Spleen (tissue), 11 donors: ENCODE measurements around the gene ATRIP. TPM values are rescaled to one million over a fixed set of nuclear protein-coding genes. Genes with fewer than 3 reads are reported as not detected.

Source experiments
- DNase-seq: peaks from one replicate; pipeline ENCODE4 v3.0.0-alpha.2; 2020
- H3K27ac ChIP-seq, 8 donors: fragments of 200-600 bp; sonication (generic) in 7 of 8; 1 replicate in 4 of 8; 2 replicates in 4 of 8; pipeline versions ENCODE4 v1.5.0 to v1.8.0; 2016 to 2021; ENCODE audit warnings: inconsistent platforms in 4 of 8, mild to moderate bottlenecking in 4 of 8, moderate library complexity in 1 of 8
- H3K27me3 ChIP-seq, 7 donors: fragments of 200-600 bp; sonication (generic) in 6 of 7; replicated peaks in 1 of 7; 1 replicate in 4 of 7; 2 replicates in 3 of 7; pipeline versions ENCODE4 v1.5.0 to v1.8.0; 2016 to 2021; ENCODE audit warnings: inconsistent platforms in 3 of 7, mild to moderate bottlenecking in 1 of 7
- H3K36me3 ChIP-seq, 6 donors: fragments of 200-600 bp; sonication (generic) in 5 of 6; 1 replicate in 4 of 6; 2 replicates in 2 of 6; pipeline versions ENCODE4 v1.5.0 to v1.8.0; 2016 to 2021; ENCODE audit warnings: inconsistent platforms in 2 of 6
- H3K4me1 ChIP-seq, 6 donors: fragments of 200-600 bp; sonication (generic) in 5 of 6; 1 replicate in 3 of 6; 2 replicates in 3 of 6; pipeline versions ENCODE4 v1.5.0 to v1.8.0; 2016 to 2021; ENCODE audit warnings: inconsistent platforms in 3 of 6
- H3K4me3 ChIP-seq, 8 donors: fragments of 200-600 bp; sonication (generic) in 7 of 8; 1 replicate in 4 of 8; 2 replicates in 4 of 8; pipeline versions ENCODE4 v1.5.0 to v1.8.0; 2016 to 2021; ENCODE audit warnings: inconsistent platforms in 4 of 8, mild to moderate bottlenecking in 4 of 8, moderate library complexity in 2 of 8
- H3K9me3 ChIP-seq, 8 donors: fragments of 200-600 bp; sonication (generic) in 7 of 8; 1 replicate in 4 of 8; 2 replicates in 4 of 8; pipeline versions ENCODE4 v1.5.0 to v1.8.0; 2016 to 2021; ENCODE audit warnings: inconsistent platforms in 4 of 8
- POLR2A ChIP-seq, 3 donors: fragments of 450-650 bp; IDR thresholded peaks; one replicate each; pipeline ENCODE4 v1.5.1; 2017; ENCODE audit warnings: antibody characterized with exemption in 3 of 3, mild to moderate bottlenecking in 1 of 3
- POLR2AphosphoS5 ChIP-seq, 3 donors: sonication (generic); formaldehyde crosslinking; IDR thresholded peaks; one replicate each; pipeline ENCODE4 v1.5.1; 2017; ENCODE audit warnings: antibody characterized with exemption in 3 of 3
- WGBS, 5 donors: extraction: QIAGEN DNeasy Blood & Tissue Kit in 3 of 5; methylation state at CpG; one replicate each; pipeline versions ENCODE4 v1.1.5 to v1.1.7; 2013 to 2018; 5-methylcytosine and 5-hydroxymethylcytosine counted together
- intact Hi-C: fragments of 100-400 bp; cut with DNase I; formaldehyde crosslinking; loops from one replicate; pipeline ENCODE4 v1.15.0; 2023; ENCODE audit warnings: low total_unique reads
- polyA plus RNA-seq, 3 donors: library from polyadenylated mRNA; stranded (reverse); fragments of 200-250 nt; gene quantifications; one replicate each; pipeline ENCODE4 v1.2.1, GENCODE V29; 2013
- total RNA-seq, 7 donors: library from RNA; depleted of rRNA in 3 of 7; stranded (reverse); fragments of >200 nt in 3 of 7; fragmentation: NEBNext Ultra II Directional in 4 of 7; extraction: Animal tissue kit (Norgen Biotek cat#: 25700) in 4 of 7; gene quantifications; one replicate each; pipeline versions ENCODE4 v1.1.0 to v1.2.1, GENCODE V29; 2016 to 2021
- TF ChIP-seq, protein P1 (sequence below), 11 experiments: fragments of 200-600 bp in 7 of 11; fragments of 450-650 bp in 4 of 11; sonication (generic) in 4 of 11; IDR thresholded peaks in 8 of 11; conservative IDR thresholded peaks in 3 of 11; 1 replicate in 7 of 11; 2 replicates in 4 of 11; pipeline versions ENCODE4 v1.4.0 to v1.8.0; 2016 to 2021; ENCODE audit warnings: antibody characterized with exemption in 11 of 11, inconsistent platforms in 4 of 11, mild to moderate bottlenecking in 1 of 11
- donor health status: healthy with polysubstance abuse.
- donor health status: DM: no; HTN: no; CAD: no; lungs with moderate emphysema.
- donor health status: DM: no; HTN: no; CAD: no.
- donor health status: Bipolar disorder and iron deficiency.
- donor health status: healthy.
- donor health status: DM: no; HTN: no; CAD: no.
- donor health status: DM: yes; HTN: yes; CAD: no.

ATRIP gene
- total and polyA plus RNA-seq, 10 donors: 5.2 to 10.0 (median 6.8) TPM

GRCh38 chr3:48440590-48440958, 6.0 kb upstream of the ATRIP start:
- no peak for DNase-seq
- peak overlapping the region; percentile 89 to 96 (median 96) for H3K27ac ChIP-seq
- intact Hi-C loops: loop anchor here (10.0 kb wide), 1 partner anchor 64 kb away; the partner anchor contains the start of gene SHISA5
- H3K4me1 ChIP-seq: peaks cover 25 to 78% (median 44%) of the 10 kb centered on the region in 6 donors
- peaks cover 0 to 41% (median 31%) of the 10 kb centered on the region in 6 donors for H3K36me3 ChIP-seq
- H3K9me3 ChIP-seq: no peaks in the 10 kb centered on the region
- peak overlapping the region; percentile 64 to 94 (median 81) for H3K4me3 ChIP-seq
- TF ChIP-seq POLR2A (IDR thresholded peaks at IDR 0.05): no peak
- TF ChIP-seq, protein P1, sequence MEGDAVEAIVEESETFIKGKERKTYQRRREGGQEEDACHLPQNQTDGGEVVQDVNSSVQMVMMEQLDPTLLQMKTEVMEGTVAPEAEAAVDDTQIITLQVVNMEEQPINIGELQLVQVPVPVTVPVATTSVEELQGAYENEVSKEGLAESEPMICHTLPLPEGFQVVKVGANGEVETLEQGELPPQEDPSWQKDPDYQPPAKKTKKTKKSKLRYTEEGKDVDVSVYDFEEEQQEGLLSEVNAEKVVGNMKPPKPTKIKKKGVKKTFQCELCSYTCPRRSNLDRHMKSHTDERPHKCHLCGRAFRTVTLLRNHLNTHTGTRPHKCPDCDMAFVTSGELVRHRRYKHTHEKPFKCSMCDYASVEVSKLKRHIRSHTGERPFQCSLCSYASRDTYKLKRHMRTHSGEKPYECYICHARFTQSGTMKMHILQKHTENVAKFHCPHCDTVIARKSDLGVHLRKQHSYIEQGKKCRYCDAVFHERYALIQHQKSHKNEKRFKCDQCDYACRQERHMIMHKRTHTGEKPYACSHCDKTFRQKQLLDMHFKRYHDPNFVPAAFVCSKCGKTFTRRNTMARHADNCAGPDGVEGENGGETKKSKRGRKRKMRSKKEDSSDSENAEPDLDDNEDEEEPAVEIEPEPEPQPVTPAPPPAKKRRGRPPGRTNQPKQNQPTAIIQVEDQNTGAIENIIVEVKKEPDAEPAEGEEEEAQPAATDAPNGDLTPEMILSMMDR (IDR thresholded peaks at IDR 0.05 in 8 of 11, conservative IDR thresholded peaks at IDR 0.05 in 3 of 11): no peak
- TF ChIP-seq POLR2AphosphoS5 (IDR thresholded peaks at IDR 0.05): no peak
- 1 to 3% (median 1%) methylated on average over 21 of the region's 21 CpGs for WGBS, 5 donors
- H3K27me3 ChIP-seq: no peaks in the 10 kb centered on the region

DNA sequence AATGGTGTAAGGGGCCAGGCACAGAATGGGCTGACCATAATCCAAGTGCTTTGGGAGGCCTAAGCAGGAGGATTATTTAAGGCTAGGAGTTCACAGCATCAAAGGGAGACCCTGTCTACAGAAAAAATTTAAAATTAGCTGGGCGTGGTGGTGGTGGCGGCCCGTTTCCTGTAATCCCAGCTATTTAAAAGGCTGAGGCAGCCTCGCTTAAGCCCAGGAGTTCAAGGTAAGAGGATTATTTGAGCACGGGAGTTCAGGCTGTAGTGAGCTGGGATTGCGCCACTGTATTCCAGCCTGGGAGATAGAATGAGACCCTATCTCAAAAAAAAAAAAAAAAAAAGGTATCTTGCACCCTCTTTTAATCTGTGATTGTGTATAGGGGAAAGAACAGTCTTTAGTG, 4.6 kb upstream of the ATRIP start:
- Histone ChIP-seq H3K27me3 (no peaks in the 10 kb centered on the region), H3K9me3 (no peaks in the 10 kb centered on the region), H3K4me3 (peak overlapping the region in 3 of 8 donors; percentile 81 to 94 (median 83)), H3K27ac (peak overlapping the region in 3 of 8 donors; percentile 91 to 96 (median 96)), H3K4me1 (peaks cover 22 to 76% (median 45%) of the 10 kb centered on the region in 6 donors), H3K36me3 (peaks cover 0 to 41% (median 31%) of the 10 kb centered on the region in 6 donors)
- 61 to 79% (median 65%) methylated on average over 6 of the region's 6 CpGs for WGBS, 5 donors
- intact Hi-C loops: loop anchor here (10.0 kb wide), 1 partner anchor 63 kb away; the partner anchor contains the start of gene SHISA5
- no peak for DNase-seq
- TF ChIP-seq POLR2AphosphoS5 (IDR thresholded peaks at IDR 0.05): no peak
- no peak for TF ChIP-seq POLR2A (IDR thresholded peaks at IDR 0.05)
- TF ChIP-seq, protein P1 (IDR thresholded peaks at IDR 0.05 in 8 of 11, conservative IDR thresholded peaks at IDR 0.05 in 3 of 11): no peak

GRCh38 chr3:48445277-48445882, 1.2 kb upstream of the ATRIP start:
- peak overlapping the region in 2 of 8 donors; percentile 81 to 97 for H3K4me3 ChIP-seq
- no peaks in the 10 kb centered on the region for H3K27me3 ChIP-seq
- peak overlapping the region in 2 of 8 donors; percentile 94 to 96 for H3K27ac ChIP-seq
- peaks cover 16 to 68% (median 50%) of the 10 kb centered on the region in 6 donors for H3K4me1 ChIP-seq
- DNase-seq: no peak
- H3K9me3 ChIP-seq: no peaks in the 10 kb centered on the region
- intact Hi-C loops: loop anchor here (10.0 kb wide), 1 partner anchor 59 kb away; the partner anchor contains the start of gene SHISA5
- no peak for TF ChIP-seq POLR2A (IDR thresholded peaks at IDR 0.05)
- TF ChIP-seq, protein P1 (IDR thresholded peaks at IDR 0.05 in 8 of 11, conservative IDR thresholded peaks at IDR 0.05 in 3 of 11): no peak
- TF ChIP-seq POLR2AphosphoS5 (IDR thresholded peaks at IDR 0.05): no peak
- H3K36me3 ChIP-seq: peaks cover 0 to 41% (median 31%) of the 10 kb centered on the region in 6 donors
- WGBS, 5 donors: 70 to 91% (median 79%) methylated on average over 5 to 6 of the region's 6 CpGs

GRCh38 chr3:48446043-48446424, 503 bp upstream of the ATRIP start:
- Histone ChIP-seq H3K4me1 (peaks cover 16 to 63% (median 46%) of the 10 kb centered on the region in 6 donors), H3K9me3 (no peaks in the 10 kb centered on the region), H3K36me3 (peaks cover 0 to 46% (median 31%) of the 10 kb centered on the region in 6 donors), H3K27me3 (no peaks in the 10 kb centered on the region), H3K4me3 (peak overlapping the region; percentile 66 to 97 (median 88)), H3K27ac (peak overlapping the region; percentile 80 to 96 (median 93))
- 14 to 19% (median 16%) methylated on average over 6 of the region's 6 CpGs for WGBS, 5 donors
- TF ChIP-seq, protein P1 (IDR thresholded peaks at IDR 0.05 in 8 of 11, conservative IDR thresholded peaks at IDR 0.05 in 3 of 11): no peak
- TF ChIP-seq POLR2AphosphoS5 (IDR thresholded peaks at IDR 0.05) (no peak), POLR2A (IDR thresholded peaks at IDR 0.05) (no peak)
- DNase-seq: no peak
- intact Hi-C loops: loop anchor here (10.0 kb wide), 1 partner anchor 59 kb away; the partner anchor contains the start of gene SHISA5
